Gastrocnemius medialis (tissue), 4 donors: ENCODE measurements around the gene IRF5. TPM values are rescaled to one million over a fixed set of nuclear protein-coding genes. Genes with fewer than 3 reads are reported as not detected.
A peak's percentile ranks its signal among the peaks of the same experiment; 100 is the strongest.

Experiments used
- ATAC-seq, 2 donors: fragments of 150-250 bp; one replicate each; pipeline ENCODE4 v1.9.1; 2016
- DNase-seq, 2 donors: peaks; one replicate each; pipeline ENCODE4 v3.0.0-alpha.2; 2019
- H3K27ac ChIP-seq, 4 donors: fragments of 200-600 bp; sonication (generic); 1 replicate in 1 of 4; 2 replicates in 3 of 4; pipeline ENCODE4 v1.5.1; 2016 to 2018; ENCODE audit warnings: mild to moderate bottlenecking in 2 of 4, moderate library complexity in 1 of 4
- H3K27me3 ChIP-seq, 3 donors: fragments of 200-600 bp; sonication (generic) in 2 of 3; 1 replicate in 1 of 3; 2 replicates in 2 of 3; pipeline versions ENCODE4 v1.5.1 to v1.6.0; 2016 to 2019; ENCODE audit warnings: mild to moderate bottlenecking in 1 of 3, moderate library complexity in 1 of 3
- H3K36me3 ChIP-seq, 2 donors: fragments of 200-600 bp; sonication (generic) in 1 of 2; one replicate each; pipeline ENCODE4 v1.5.1; 2017 to 2018
- H3K4me1 ChIP-seq, 2 donors: fragments of 200-600 bp; sonication (generic) in 1 of 2; one replicate each; pipeline ENCODE4 v1.5.1; 2016 to 2017; ENCODE audit warnings: mild to moderate bottlenecking in 2 of 2
- H3K4me3 ChIP-seq, 4 donors: fragments of 200-600 bp; sonication (generic) in 3 of 4; 1 replicate in 1 of 4; 2 replicates in 3 of 4; pipeline ENCODE4 v1.5.1; 2016 to 2019; ENCODE audit warnings: mild to moderate bottlenecking in 2 of 4
- H3K9me3 ChIP-seq, 3 donors: fragments of 200-600 bp; sonication (generic) in 2 of 3; 1 replicate in 1 of 3; 2 replicates in 2 of 3; pipeline ENCODE4 v1.5.1; 2016 to 2019
- POLR2A ChIP-seq, 2 donors: fragments of 450-650 bp; IDR thresholded peaks; one replicate each; pipeline ENCODE4 v1.6.1; 2017; ENCODE audit warnings: antibody characterized with exemption in 2 of 2, mild to moderate bottlenecking in 2 of 2, moderate library complexity in 2 of 2
- in situ Hi-C, 4 donors: fragments of 200-750 bp; cut with MboI; loops; one replicate each; pipeline versions ENCODE4 v1.15.0 to v1.8.0; 2017; ENCODE audit warnings: low sequenced_read_pairs in 4 of 4
- intact Hi-C: fragments of 100-400 bp; cut with DNase I; formaldehyde crosslinking; loops from one replicate; pipeline ENCODE4 v1.15.1; 2023; ENCODE audit warnings: low total_unique reads
- total RNA-seq, 4 donors: library from RNA; depleted of rRNA; stranded (reverse); fragments of >200 nt; gene quantifications; one replicate each; pipeline versions ENCODE4 v1.1.0 to v1.2.3, GENCODE V29; 2016
- TF ChIP-seq, protein P1 (sequence below), 5 experiments: fragments of 450-650 bp in 3 of 5; fragments of 200-600 bp in 2 of 5; sonication (generic) in 2 of 5; IDR thresholded peaks in 4 of 5; conservative IDR thresholded peaks in 1 of 5; 1 replicate in 4 of 5; 2 replicates in 1 of 5; pipeline ENCODE4 v1.5.1; 2016 to 2019; ENCODE audit warnings: antibody characterized with exemption in 5 of 5, mild to moderate bottlenecking in 3 of 5, moderate library complexity in 3 of 5

Gene IRF5
- total RNA-seq, 4 donors from 2014 or later = 0.27 to 3.8 (median 2.8) TPM

DNA sequence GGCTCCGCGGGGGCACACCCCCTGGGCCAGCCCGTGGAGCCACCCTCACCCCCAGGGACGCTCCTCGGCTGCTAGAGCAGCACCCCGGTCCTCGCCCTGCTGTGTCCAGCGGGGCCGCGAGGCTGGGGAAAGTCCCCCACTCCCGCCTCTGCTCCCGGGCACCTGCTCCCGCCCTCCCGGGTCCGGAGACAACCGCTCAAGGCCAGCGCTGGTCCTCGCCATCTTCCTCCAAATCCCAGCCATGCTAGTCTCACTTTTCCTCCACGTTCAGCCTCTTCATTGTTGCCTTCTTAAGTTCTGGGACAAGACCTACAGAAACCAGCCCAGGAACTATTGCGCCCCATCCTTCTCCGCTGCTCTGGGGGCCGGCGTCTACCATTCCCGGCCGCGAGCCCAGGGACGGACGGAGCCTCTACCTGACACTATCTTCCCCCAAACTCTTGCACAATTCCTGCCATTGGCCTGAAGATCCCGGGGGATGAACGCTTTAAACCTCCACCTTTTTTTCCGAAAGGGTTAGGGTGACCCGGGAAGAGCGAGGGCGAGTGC lies 22.4 kb upstream of the IRF5 start:
- in situ Hi-C loops (no loop called here), intact Hi-C loops (no loop called here)
- H3K9me3 ChIP-seq = no peaks in the 10 kb centered on the region
- peaks cover 0 to 9% of the 10 kb centered on the region in 2 donors for H3K4me1 ChIP-seq
- no peak for DNase-seq
- H3K4me3 ChIP-seq = peak overlapping the region in 3 of 4 donors; percentile 23 to 41 (median 28)
- H3K27ac ChIP-seq = no peak overlapping the region
- no peak for TF ChIP-seq POLR2A (IDR thresholded peaks at IDR 0.05)
- TF ChIP-seq, protein P1, sequence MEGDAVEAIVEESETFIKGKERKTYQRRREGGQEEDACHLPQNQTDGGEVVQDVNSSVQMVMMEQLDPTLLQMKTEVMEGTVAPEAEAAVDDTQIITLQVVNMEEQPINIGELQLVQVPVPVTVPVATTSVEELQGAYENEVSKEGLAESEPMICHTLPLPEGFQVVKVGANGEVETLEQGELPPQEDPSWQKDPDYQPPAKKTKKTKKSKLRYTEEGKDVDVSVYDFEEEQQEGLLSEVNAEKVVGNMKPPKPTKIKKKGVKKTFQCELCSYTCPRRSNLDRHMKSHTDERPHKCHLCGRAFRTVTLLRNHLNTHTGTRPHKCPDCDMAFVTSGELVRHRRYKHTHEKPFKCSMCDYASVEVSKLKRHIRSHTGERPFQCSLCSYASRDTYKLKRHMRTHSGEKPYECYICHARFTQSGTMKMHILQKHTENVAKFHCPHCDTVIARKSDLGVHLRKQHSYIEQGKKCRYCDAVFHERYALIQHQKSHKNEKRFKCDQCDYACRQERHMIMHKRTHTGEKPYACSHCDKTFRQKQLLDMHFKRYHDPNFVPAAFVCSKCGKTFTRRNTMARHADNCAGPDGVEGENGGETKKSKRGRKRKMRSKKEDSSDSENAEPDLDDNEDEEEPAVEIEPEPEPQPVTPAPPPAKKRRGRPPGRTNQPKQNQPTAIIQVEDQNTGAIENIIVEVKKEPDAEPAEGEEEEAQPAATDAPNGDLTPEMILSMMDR (IDR thresholded peaks at IDR 0.05 in 4 of 5, conservative IDR thresholded peaks at IDR 0.05 in 1 of 5) = no peak
- ATAC-seq = no peak
- peaks cover 7 to 43% (median 38%) of the 10 kb centered on the region in 3 donors for H3K27me3 ChIP-seq
- H3K36me3 ChIP-seq = no peaks in the 10 kb centered on the region

DNA sequence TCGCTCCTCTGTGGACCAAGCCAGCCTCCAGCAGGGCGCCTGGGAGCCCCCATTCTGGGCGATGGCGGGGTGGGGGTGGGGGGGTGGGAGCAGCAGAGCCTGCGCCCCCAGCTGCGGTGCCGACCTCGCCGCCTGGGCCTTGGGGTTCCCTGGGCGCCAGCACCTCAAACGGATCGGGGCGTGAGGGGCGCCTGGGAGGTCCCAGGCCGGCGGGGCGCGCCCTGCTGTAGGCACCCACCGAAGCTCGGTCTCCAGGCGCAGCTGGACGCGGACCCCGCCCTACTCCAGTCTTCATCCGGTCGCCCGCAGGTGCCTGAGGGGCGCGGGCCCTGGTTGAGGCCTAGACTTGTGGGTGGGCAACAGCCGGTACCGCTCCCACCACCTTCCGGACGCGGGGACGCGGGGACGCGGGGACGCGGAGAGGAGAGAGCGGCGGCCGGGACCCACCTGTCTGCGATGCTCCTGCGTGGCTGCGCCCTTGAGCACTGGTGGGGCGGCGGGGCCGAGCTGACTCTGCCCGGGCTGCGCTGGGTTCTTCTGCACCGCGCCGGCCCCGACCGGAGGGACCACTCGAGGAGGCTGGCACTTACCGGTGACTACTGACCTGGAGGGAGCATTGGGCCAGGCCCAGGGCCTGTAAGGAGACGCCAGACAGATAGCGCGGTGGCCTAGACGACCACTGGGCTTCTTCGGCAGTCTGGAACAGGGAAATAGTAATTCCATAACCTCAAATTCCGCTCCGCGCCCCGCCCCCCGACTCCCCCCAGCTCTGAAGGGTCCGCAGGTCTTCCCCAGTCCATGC lies 21.7 kb upstream of the IRF5 start:
- intact Hi-C loops (loop anchor here (1.0 kb wide), 1 partner anchor 21 kb away; the partner anchor contains the start of gene IRF5), in situ Hi-C loops (no loop called here)
- peak overlapping the region in 3 of 4 donors; percentile 23 to 41 (median 28) for H3K4me3 ChIP-seq
- no peak for TF ChIP-seq POLR2A (IDR thresholded peaks at IDR 0.05)
- TF ChIP-seq, protein P1 (IDR thresholded peaks at IDR 0.05 in 4 of 5, conservative IDR thresholded peaks at IDR 0.05 in 1 of 5) = no peak
- peaks cover 6 to 36% (median 32%) of the 10 kb centered on the region in 3 donors for H3K27me3 ChIP-seq
- no peak overlapping the region for H3K27ac ChIP-seq
- no peaks in the 10 kb centered on the region for H3K9me3 ChIP-seq
- ATAC-seq = no peak
- no peak for DNase-seq
- no peaks in the 10 kb centered on the region for H3K36me3 ChIP-seq
- peaks cover 0 to 9% of the 10 kb centered on the region in 2 donors for H3K4me1 ChIP-seq

DNA sequence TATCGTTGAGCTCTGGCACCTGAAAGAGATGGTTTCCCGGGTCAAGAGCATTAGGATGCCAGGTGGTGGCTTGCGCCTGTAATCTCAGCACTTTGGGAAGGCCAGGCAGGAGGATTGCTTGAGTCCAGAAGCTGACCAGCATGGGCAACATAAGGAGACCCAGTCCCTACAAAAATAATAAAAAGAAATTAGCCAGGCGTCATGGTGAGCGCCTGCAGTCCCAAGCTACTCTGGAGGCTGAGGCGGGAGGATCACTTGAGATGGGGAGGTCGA lies 21.1 kb upstream of the IRF5 start:
- H3K4me3 ChIP-seq = no peak overlapping the region
- H3K27me3 ChIP-seq = peaks cover 9 to 31% (median 28%) of the 10 kb centered on the region in 3 donors
- intact Hi-C loops = loop anchor here (1.0 kb wide), 1 partner anchor 21 kb away; the partner anchor contains the start of gene IRF5
- H3K36me3 ChIP-seq = no peaks in the 10 kb centered on the region
- no peaks in the 10 kb centered on the region for H3K9me3 ChIP-seq
- no peak overlapping the region for H3K27ac ChIP-seq
- ATAC-seq = no peak
- H3K4me1 ChIP-seq = peaks cover 0 to 9% of the 10 kb centered on the region in 2 donors
- in situ Hi-C loops = no loop called here
- DNase-seq = no peak
- no peak for TF ChIP-seq POLR2A (IDR thresholded peaks at IDR 0.05)
- TF ChIP-seq, protein P1 (IDR thresholded peaks at IDR 0.05 in 4 of 5, conservative IDR thresholded peaks at IDR 0.05 in 1 of 5) = no peak

DNA sequence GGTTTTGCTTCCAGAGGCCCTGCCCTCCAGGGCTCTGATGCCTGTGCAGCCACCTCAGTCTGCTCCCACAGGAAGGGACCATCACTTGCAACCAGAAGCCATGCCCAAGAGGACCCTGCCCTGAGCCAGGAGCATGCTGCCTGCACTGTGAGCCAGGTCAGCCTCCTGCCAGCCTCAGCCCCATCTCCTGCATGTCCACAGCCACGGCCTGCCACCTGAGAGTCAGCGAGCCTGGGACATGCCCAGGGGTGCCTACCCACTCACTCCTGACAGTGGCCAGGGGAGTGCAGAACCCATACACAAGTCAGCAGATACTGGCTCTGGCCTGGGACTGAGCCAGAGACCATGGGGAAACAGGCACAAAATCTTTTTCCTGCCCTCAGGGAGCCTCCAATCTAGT lies 20.6 kb upstream of the IRF5 start:
- peaks cover 14 to 26% (median 25%) of the 10 kb centered on the region in 3 donors for H3K27me3 ChIP-seq
- H3K27ac ChIP-seq = no peak overlapping the region
- H3K4me1 ChIP-seq = peaks cover 0 to 9% of the 10 kb centered on the region in 2 donors
- no peak overlapping the region for H3K4me3 ChIP-seq
- ATAC-seq (no peak), DNase-seq (no peak)
- TF ChIP-seq, protein P1 (IDR thresholded peaks at IDR 0.05 in 4 of 5, conservative IDR thresholded peaks at IDR 0.05 in 1 of 5) = no peak
- no peak for TF ChIP-seq POLR2A (IDR thresholded peaks at IDR 0.05)
- H3K36me3 ChIP-seq = no peaks in the 10 kb centered on the region
- intact Hi-C loops = no loop called here
- in situ Hi-C loops = no loop called here
- H3K9me3 ChIP-seq = no peaks in the 10 kb centered on the region
